K562 (cell line): ENCODE measurements around the gene SLC43A2. TPM values are rescaled to one million over a fixed set of nuclear protein-coding genes. Genes with fewer than 3 reads are reported as not detected.
A peak's percentile ranks its signal among the peaks of the same experiment; 100 is the strongest.

Experiments used
- ATAC-seq: fragments of 200-7000 bp; cut with Tn5 transposase; 3 replicates; pipeline ENCODE4 v1.9.1; 2020; ENCODE audit warnings: moderate library complexity
- BruUV-seq: library from RNA; stranded (reverse); fragments of 400-500 nt; replicated peaks from 2 replicates; lab custom pipeline; 2021; lab: Mats Ljungman, UMichigan
- CTCF ChIA-PET: fragments of 300-600 bp; formaldehyde crosslinking; extraction: SDS; loops from one replicate; lab custom pipeline; 2021; ENCODE audit warnings: low intra/inter-chr PET ratio; lab: Yijun Ruan, JAX
- POLR2A ChIA-PET: fragments of 300-600, 350-650 bp; sonication (Branson Sonifier 250); formaldehyde crosslinking; extraction: SDS; loops from one replicate; lab custom pipeline; 2021; ENCODE audit warnings: antibody characterized with exemption, inconsistent platforms; lab: Yijun Ruan, JAX
- DNase-seq, 4 experiments: peaks; one replicate each; pipeline versions ENCODE4 v3.0.0 to v3.0.0-alpha.2; 2011 to 2018; ENCODE audit warnings: low spot score in 3 of 4, mixed read lengths in 3 of 4; ENCODE audit errors: extremely low read depth in 1 of 4
- FAIRE-seq: peaks from 2 replicates; lab custom pipeline; 2011; peaks lifted over from hg19 to GRCh38; lab: Jason Lieb, UNC
- H2AFZ ChIP-seq: 2 replicates; pipeline ENCODE4 v1.6.0; 2011; ENCODE audit warnings: low read depth, low read length, control low read depth, inconsistent platforms
- H3K27ac ChIP-seq: fragments of 200-600 bp; 3 replicates; pipeline ENCODE4 v1.8.0; 2011; ENCODE audit warnings: low read depth, mild to moderate bottlenecking, control low read depth, inconsistent platforms, low read length, moderate library complexity, mixed read lengths; ENCODE audit errors: extremely low read depth
- H3K27me3 ChIP-seq, 2 experiments: fragments of 300-600 bp in 1 of 2; 2 replicates in 1 of 2; 3 replicates in 1 of 2; pipeline versions ENCODE4 v1.6.0 to v1.8.0; 2011; ENCODE audit warnings: inconsistent platforms in 2 of 2, low read length in 2 of 2, mild to moderate bottlenecking in 1 of 2, mixed read lengths in 1 of 2, moderate library complexity in 1 of 2; ENCODE audit not compliant: control insufficient read depth in 2 of 2, insufficient read depth in 2 of 2
- H3K36me3 ChIP-seq: fragments of 300-600 bp; 3 replicates; pipeline ENCODE4 v1.8.0; 2011; ENCODE audit warnings: mild to moderate bottlenecking, low read length, inconsistent platforms; ENCODE audit not compliant: control insufficient read depth, insufficient read depth
- H3K4me1 ChIP-seq, 2 experiments: fragments of 200-600 bp in 1 of 2; replicated peaks in 1 of 2; 2 replicates in 1 of 2; 3 replicates in 1 of 2; pipeline versions ENCODE4 v1.5.1 to v1.8.0; 2011; ENCODE audit warnings: inconsistent platforms in 2 of 2, low read length in 2 of 2, mild to moderate bottlenecking in 1 of 2, mixed read lengths in 1 of 2, moderate library complexity in 1 of 2; ENCODE audit not compliant: control insufficient read depth in 2 of 2, insufficient read depth in 2 of 2
- H3K4me2 ChIP-seq: 2 replicates; pipeline ENCODE4 v1.6.1; 2011; ENCODE audit warnings: low read length, control low read depth, inconsistent platforms, mixed read lengths; ENCODE audit not compliant: insufficient read depth
- H3K4me3 ChIP-seq: fragments of 200-600 bp; sonication (generic), shearing (Covaris generic); 2 replicates; pipeline ENCODE4 v1.5.1; 2016; ENCODE audit warnings: control low read depth, inconsistent platforms
- H3K79me2 ChIP-seq: fragments of 200-600 bp; 3 replicates; pipeline ENCODE4 v1.8.0; 2011; ENCODE audit warnings: low read length, inconsistent platforms; ENCODE audit not compliant: control insufficient read depth, insufficient read depth
- H3K9ac ChIP-seq, 2 experiments: 2 replicates each; pipeline versions ENCODE4 v1.6.0 to v1.6.1; 2011; ENCODE audit warnings: low read depth in 2 of 2, low read length in 2 of 2, control low read depth in 1 of 2, inconsistent platforms in 1 of 2, mild to moderate bottlenecking in 1 of 2, mixed read lengths in 1 of 2; ENCODE audit not compliant: insufficient read depth in 1 of 2
- H3K9me1 ChIP-seq: one replicate; pipeline ENCODE4 v1.6.0; 2011; ENCODE audit warnings: inconsistent platforms, mild to moderate bottlenecking, low read length, moderate library complexity; ENCODE audit not compliant: control insufficient read depth, insufficient read depth
- H3K9me3 ChIP-seq: replicated peaks from 2 replicates; pipeline ENCODE4 v1.5.1; 2011; ENCODE audit warnings: low read depth, low read length, inconsistent platforms; ENCODE audit not compliant: control insufficient read depth, insufficient read depth
- H4K20me1 ChIP-seq: replicated peaks from 2 replicates; pipeline ENCODE4 v1.6.1; 2011; ENCODE audit warnings: low read length, inconsistent platforms, mixed read lengths; ENCODE audit not compliant: control insufficient read depth, insufficient read depth
- BRD9 ChIP-seq: fragments of 450-650 bp; IDR thresholded peaks from 2 replicates; pipeline ENCODE4 v1.6.1; 2018; ENCODE audit warnings: low read depth; ENCODE audit not compliant: partially characterized antibody
- EP300 ChIP-seq: IDR thresholded peaks from 2 replicates; pipeline ENCODE4 v1.6.1; 2012; ENCODE audit warnings: low read length, improper control_type of control experiment
- EP400 ChIP-seq: fragments of 450-650 bp; IDR thresholded peaks from 2 replicates; pipeline ENCODE4 v1.6.1; 2017; ENCODE audit warnings: antibody characterized with exemption, mild to moderate bottlenecking, moderate library complexity
- EZH2 ChIP-seq: IDR thresholded peaks from 2 replicates; pipeline ENCODE4 v1.6.1; 2012; ENCODE audit warnings: low read depth, mild to moderate bottlenecking, inconsistent platforms, low read length, borderline replicate concordance
- IRF1 ChIP-seq: sonication (generic); formaldehyde crosslinking; IDR thresholded peaks from 2 replicates; pipeline ENCODE4 v1.8.0; 2022; ENCODE audit warnings: missing genetic modification reagents, mild to moderate bottlenecking, borderline replicate concordance
- JUND ChIP-seq, 2 experiments: IDR thresholded peaks; 2 replicates in 1 of 2; 3 replicates in 1 of 2; pipeline ENCODE4 v1.6.1; 2011; ENCODE audit warnings: borderline replicate concordance in 2 of 2, low read depth in 2 of 2, low read length in 2 of 2, improper control_type of control experiment in 1 of 2, missing biosample characterization in 1 of 2, missing genetic modification characterization in 1 of 2, missing genetic modification reagents in 1 of 2
- MCM3 ChIP-seq: fragments of 450-650 bp; IDR thresholded peaks from 2 replicates; pipeline ENCODE4 v1.6.1; 2016
- PML ChIP-seq: IDR thresholded peaks from 2 replicates; pipeline ENCODE4 v1.6.1; 2012; ENCODE audit warnings: low read length, inconsistent platforms
- POLR2G ChIP-seq: fragments of 200-400 bp; formaldehyde crosslinking; IDR thresholded peaks from 2 replicates; pipeline ENCODE4 v1.6.1; 2017; ENCODE audit warnings: low read depth, mild to moderate bottlenecking, antibody characterized with exemption, low read length, moderate library complexity
- SRSF9 ChIP-seq: fragments of 200-400 bp; formaldehyde crosslinking; IDR thresholded peaks from 2 replicates; pipeline ENCODE4 v1.6.1; 2017; ENCODE audit warnings: low read depth, low read length, borderline replicate concordance
- TCF3 ChIP-seq: sonication (generic); formaldehyde crosslinking; IDR thresholded peaks from 2 replicates; pipeline ENCODE4 v1.4.0; 2020; ENCODE audit warnings: mild to moderate bottlenecking, missing genetic modification reagents
- ZNF184 ChIP-seq: sonication (generic); formaldehyde crosslinking; IDR thresholded peaks from 2 replicates; pipeline ENCODE4 v1.5.0; 2020; ENCODE audit warnings: missing genetic modification reagents
- ZNF23 ChIP-seq: fragments of 250-450 bp; sonication (Bioruptor Pico); IDR thresholded peaks from 2 replicates; pipeline ENCODE4 v1.4.0; 2020; ENCODE audit warnings: mild to moderate bottlenecking
- WGBS: fragments of 100-300 bp; shearing (Covaris generic); methylation state at CpG from one replicate; pipeline ENCODE4 v1.1.6; 2016; ENCODE audit warnings: low coverage, mixed read lengths; ENCODE audit not compliant: insufficient coverage; ENCODE audit errors: missing lambda C conversion rate; 5-methylcytosine and 5-hydroxymethylcytosine counted together
- in situ Hi-C: fragments of 300-500 bp; cut with MboI; formaldehyde crosslinking; loops from 4 replicates; pipeline ENCODE4 v1.15.0; 2018; ENCODE audit warnings: inconsistent platforms, mixed read lengths
- intact Hi-C: fragments of 100-400 bp; cut with micrococcal nuclease; formaldehyde crosslinking; loops from 2 replicates; pipeline ENCODE4 v1.14.2; 2022
- polyA plus RNA-seq, 8 experiments: library from polyadenylated mRNA; depleted of rRNA in 4 of 8; stranded (reverse) in 5 of 8; unstranded in 3 of 8; fragments of >200 nt; fragmentation: Nextera tagmentation in 2 of 8; fragmentation: Illumina TruSeq in 1 of 8; extraction: Ambion mirVana in 2 of 8; extraction: Trizol in 1 of 8; gene quantifications; 2 replicates each; pipeline versions ENCODE4 v1.2.1 to v1.2.3, GENCODE V29; 2011 to 2014; ENCODE audit warnings: inconsistent platforms in 1 of 8, missing spikeins in 1 of 8
- total RNA-seq, 7 experiments: library from RNA; depleted of rRNA in 6 of 7; stranded (reverse); fragments of >200 nt in 6 of 7; fragmentation: Illumina TruSeq in 2 of 7; extraction: Trizol in 2 of 7; gene quantifications; 2 replicates each; pipeline versions ENCODE4 v1.2.1 to v1.2.3, GENCODE V29; 2011 to 2021; ENCODE audit warnings: low replicate concordance in 1 of 7
- TF ChIP-seq, protein P1 (sequence below): fragments of 250-450 bp; sonication (Bioruptor Pico); IDR thresholded peaks from 2 replicates; pipeline ENCODE4 v1.8.0; 2021; ENCODE audit warnings: moderate library complexity, mild to moderate bottlenecking, inconsistent platforms
- TF ChIP-seq, protein P2 (sequence below): fragments of 450-650 bp; IDR thresholded peaks from one replicate; pipeline ENCODE4 v1.6.1; 2018; ENCODE audit warnings: mild to moderate bottlenecking, moderate library complexity; ENCODE audit not compliant: partially characterized antibody
- TF ChIP-seq, protein P3 (sequence below), 2 experiments: fragments of 450-650 bp in 1 of 2; sonication (generic) in 1 of 2; formaldehyde crosslinking in 1 of 2; IDR thresholded peaks in 1 of 2; conservative IDR thresholded peaks in 1 of 2; 2 replicates each; pipeline versions ENCODE4 v1.6.1 to v1.8.1; 2016 to 2023; ENCODE audit warnings: mild to moderate bottlenecking in 2 of 2, moderate library complexity in 2 of 2, inconsistent platforms in 1 of 2, missing genetic modification reagents in 1 of 2

The SLC43A2 gene
- total and polyA plus RNA-seq, 9 of the 15 experiments (the other 6 are each of a cell fraction or from before 2014, with no cell fraction given), result 0.03 to 10.2 (median 3.6) TPM

- Histone ChIP-seq H3K27ac (peak overlapping the region; percentile 67), H3K9me1 (no peaks in the 10 kb centered on the region), H2AFZ (peak overlapping the region; percentile 75), H4K20me1 (no peaks in the 10 kb centered on the region), H3K36me3 (no peaks in the 10 kb centered on the region), H3K27me3 (no peaks in the 10 kb centered on the region), H3K4me2 (peak overlapping the region; percentile 68), H3K4me1 (peaks cover 8 to 32% of the 10 kb centered on the region in 2 experiments; a peak in 4 of 5 replicates), H3K9me3 (no peaks in the 10 kb centered on the region), H3K79me2 (no peaks in the 10 kb centered on the region), H3K4me3 (no peak overlapping the region), H3K9ac (peak overlapping the region; percentile 12 to 80; a peak in 2 of 4 replicates)
- BruUV-seq, result no TSS peak
- ATAC-seq (peak; percentile 97), DNase-seq (peak; percentile 56 to 85 (median 68)), FAIRE-seq (peak; percentile 95)
- ChIA-PET CTCF (interaction anchor here (0.6 kb wide), 1 partner anchor 251 kb away, joined by 5 read pairs; no protein-coding TSS in a partner anchor), POLR2A (interaction anchor here (1.0 to 4.8 kb wide), 6 partner anchors 8 to 32 kb away, joined by 3 to 25 read pairs (median 4); partner anchors contain the start of gene RILP)
- intact Hi-C loops (no loop called here), in situ Hi-C loops (loop anchor here (5.0 kb wide), 1 partner anchor 40 kb away; no protein-coding TSS in a partner anchor)
- 8% methylated on average over 11 of the region's 20 CpGs for WGBS
- no peak for TF ChIP-seq ZNF184 (CRISPR knock-in tag)
- TF ChIP-seq IRF1, result no peak
- TF ChIP-seq, protein P1, sequence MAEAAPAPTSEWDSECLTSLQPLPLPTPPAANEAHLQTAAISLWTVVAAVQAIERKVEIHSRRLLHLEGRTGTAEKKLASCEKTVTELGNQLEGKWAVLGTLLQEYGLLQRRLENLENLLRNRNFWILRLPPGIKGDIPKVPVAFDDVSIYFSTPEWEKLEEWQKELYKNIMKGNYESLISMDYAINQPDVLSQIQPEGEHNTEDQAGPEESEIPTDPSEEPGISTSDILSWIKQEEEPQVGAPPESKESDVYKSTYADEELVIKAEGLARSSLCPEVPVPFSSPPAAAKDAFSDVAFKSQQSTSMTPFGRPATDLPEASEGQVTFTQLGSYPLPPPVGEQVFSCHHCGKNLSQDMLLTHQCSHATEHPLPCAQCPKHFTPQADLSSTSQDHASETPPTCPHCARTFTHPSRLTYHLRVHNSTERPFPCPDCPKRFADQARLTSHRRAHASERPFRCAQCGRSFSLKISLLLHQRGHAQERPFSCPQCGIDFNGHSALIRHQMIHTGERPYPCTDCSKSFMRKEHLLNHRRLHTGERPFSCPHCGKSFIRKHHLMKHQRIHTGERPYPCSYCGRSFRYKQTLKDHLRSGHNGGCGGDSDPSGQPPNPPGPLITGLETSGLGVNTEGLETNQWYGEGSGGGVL (CRISPR knock-in tag), result no peak
- peak; percentile 65; the same call in 1 of the 2 replicates for TF ChIP-seq EP400
- no peak for TF ChIP-seq PML
- TF ChIP-seq SRSF9, result no peak
- TF ChIP-seq MCM3, result no peak
- TF ChIP-seq, protein P2, sequence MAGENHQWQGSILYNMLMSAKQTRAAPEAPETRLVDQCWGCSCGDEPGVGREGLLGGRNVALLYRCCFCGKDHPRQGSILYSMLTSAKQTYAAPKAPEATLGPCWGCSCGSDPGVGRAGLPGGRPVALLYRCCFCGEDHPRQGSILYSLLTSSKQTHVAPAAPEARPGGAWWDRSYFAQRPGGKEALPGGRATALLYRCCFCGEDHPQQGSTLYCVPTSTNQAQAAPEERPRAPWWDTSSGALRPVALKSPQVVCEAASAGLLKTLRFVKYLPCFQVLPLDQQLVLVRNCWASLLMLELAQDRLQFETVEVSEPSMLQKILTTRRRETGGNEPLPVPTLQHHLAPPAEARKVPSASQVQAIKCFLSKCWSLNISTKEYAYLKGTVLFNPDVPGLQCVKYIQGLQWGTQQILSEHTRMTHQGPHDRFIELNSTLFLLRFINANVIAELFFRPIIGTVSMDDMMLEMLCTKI, result no peak
- 0 out of 2 replicates have a peak, but pooled peaks have one; percentile 20 for TF ChIP-seq TCF3 (CRISPR knock-in tag)
- TF ChIP-seq EP300, result peak; percentile 68; the same call in 1 of the 2 replicates
- peak; percentile 40 for TF ChIP-seq POLR2G
- peak; percentile 77; the same call in 1 of the 2 replicates for TF ChIP-seq JUND (IDR thresholded peaks at IDR 0.05; ENCODE audit: borderline replicate concordance, low read depth, low read length)
- TF ChIP-seq JUND (tag; IDR thresholded peaks at IDR 0.05; ENCODE audit: borderline replicate concordance, low read depth, low read length), result peak; percentile 45; the same call in 1 of the 3 replicates
- TF ChIP-seq, protein P3, sequence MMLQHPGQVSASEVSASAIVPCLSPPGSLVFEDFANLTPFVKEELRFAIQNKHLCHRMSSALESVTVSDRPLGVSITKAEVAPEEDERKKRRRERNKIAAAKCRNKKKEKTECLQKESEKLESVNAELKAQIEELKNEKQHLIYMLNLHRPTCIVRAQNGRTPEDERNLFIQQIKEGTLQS (IDR thresholded peaks at IDR 0.05), result peak; percentile 79
- TF ChIP-seq, protein P3 (CRISPR knock-in tag; conservative IDR thresholded peaks at IDR 0.05), result no peak
- TF ChIP-seq ZNF23 (CRISPR knock-in tag), result no peak
- TF ChIP-seq BRD9, result no peak
- no peak for TF ChIP-seq EZH2
These were observed 10.9 kb downstream of the SLC43A2 start for GRCh38 chr17:1617620-1618174.
